Activated CD8-positive, alpha-beta memory T cell treated with anti-CD3 and anti-CD28 coated beads for 4 hours (primary cell): ENCODE results near the gene SYTL2.
"Not testable (repeated sequence)": the region's sequence is repeated elsewhere in the genome, so short reads cannot be mapped to it uniquely, and the experiment has no call there.

Experiments used
- DNase-seq, 2 donors: peaks; one replicate each; pipeline ENCODE4 v3.0.0-alpha.2; 2020; ENCODE audit warnings: low read depth in 2 of 2

The SYTL2 gene

DNA sequence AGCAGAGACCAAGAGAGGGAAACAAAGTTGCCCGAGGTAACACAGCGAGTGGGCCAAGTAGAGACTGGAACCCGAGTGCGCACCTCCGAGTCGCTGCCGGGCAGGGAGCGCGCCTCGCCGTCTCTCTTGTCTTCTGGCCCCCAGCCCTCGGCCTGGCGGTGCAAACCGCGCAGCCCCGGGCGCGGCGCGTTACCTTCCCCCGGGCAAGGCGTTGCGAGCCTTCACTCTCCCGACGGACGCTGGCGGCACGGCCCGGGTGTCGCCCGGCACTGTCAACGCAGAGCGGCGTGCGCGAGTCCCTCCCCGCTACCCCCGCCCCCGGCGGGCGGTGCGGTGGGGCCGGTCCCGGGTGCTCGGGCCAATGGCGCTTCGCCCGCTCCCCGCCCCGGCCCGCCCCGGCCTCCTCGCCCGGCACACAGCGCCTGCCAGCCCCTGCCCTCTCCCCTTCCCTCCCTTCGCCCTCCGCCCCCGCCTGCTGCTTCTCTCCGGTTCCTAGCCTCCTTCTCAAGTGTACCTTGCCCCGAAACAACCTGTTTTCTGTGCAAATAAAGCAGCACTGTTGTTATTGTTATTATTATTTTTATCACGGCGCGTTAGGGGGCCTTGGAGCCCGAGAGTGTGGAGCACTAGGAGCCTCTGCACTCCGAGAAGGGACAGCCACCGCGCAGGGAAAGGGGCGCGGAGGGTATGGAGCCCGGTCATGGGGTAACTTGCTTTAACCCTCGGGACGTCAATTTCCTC lies at the start of gene SYTL2:
Gene SYTL2 (minus strand): TSS at position 271 of the 741 bp plus-strand sequence. CDS start 53,416 bp downstream, outside the sequence.
- DNase-seq = peak; percentile 49 to 55

DNA sequence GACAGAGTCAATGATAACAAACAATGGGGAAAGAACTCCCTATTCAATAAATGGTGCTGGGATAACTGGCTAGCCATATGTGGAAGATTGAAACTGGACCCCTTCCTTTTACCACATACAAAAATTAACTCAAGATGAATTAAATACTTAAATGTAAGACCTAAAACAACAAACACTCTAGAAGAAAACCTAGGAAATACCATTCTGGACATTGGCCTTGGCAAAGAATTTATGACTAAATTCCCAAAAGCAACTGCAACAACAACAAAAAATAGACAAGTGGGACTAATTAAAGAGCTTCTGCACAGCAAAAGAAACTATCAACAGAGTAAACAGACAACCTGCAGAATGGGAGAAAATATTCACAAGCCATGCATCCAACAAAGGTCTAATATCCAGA lies 48.6 kb upstream of the SYTL2 start:
- DNase-seq = not testable (repeated sequence)

- DNase-seq = no peak
Observed at GRCh38 chr11:85857098-85857497, 46.2 kb upstream of the SYTL2 start.

- DNase-seq = no peak
Observed at GRCh38 chr11:85855341-85855656, 44.4 kb upstream of the SYTL2 start, which contains the start of gene CCDC83. CCDC83 (plus strand) TSS chr11:85855383; CDS start chr11:85865124, 9,741 bp downstream.

DNA sequence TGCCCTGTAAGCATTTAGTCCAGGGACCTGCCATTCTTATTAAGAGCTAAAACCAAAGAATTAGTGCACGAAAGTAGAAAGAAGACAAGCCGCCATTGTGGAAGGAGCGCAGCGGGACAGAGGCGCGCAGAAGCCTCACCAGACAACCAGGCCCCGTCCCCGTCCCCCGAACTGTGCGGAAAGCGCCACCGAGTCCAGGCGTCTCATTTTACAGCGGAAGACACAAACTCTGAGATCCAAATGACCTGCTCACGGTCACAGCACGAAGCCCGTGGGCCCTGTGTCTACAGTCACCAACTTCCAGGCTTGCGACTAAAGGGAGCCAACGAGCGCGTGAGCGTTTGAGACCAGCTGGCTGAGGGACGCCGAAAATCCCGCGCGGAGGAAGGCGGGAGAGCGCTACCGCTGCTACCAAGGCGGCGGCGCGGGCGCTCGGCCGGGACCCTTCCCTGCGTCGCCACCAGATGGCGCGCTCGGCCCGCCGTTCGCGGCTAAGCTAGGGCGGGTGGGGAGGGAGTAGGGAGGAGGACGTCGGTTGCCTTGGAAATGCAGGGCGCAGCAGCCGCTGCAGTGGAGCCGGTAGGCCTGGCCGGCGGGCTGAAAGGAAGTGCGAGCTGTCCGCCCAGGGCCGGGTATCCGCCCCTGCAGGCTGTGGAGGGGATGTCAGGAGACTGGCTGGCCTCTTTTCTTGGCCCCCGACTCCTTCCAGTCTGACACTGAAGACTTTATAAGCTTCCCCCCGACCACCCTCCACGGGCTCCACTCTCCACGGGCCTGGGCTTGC lies 43.8 kb upstream of the SYTL2 start:
- peak; percentile 75 to 77 for DNase-seq

DNA sequence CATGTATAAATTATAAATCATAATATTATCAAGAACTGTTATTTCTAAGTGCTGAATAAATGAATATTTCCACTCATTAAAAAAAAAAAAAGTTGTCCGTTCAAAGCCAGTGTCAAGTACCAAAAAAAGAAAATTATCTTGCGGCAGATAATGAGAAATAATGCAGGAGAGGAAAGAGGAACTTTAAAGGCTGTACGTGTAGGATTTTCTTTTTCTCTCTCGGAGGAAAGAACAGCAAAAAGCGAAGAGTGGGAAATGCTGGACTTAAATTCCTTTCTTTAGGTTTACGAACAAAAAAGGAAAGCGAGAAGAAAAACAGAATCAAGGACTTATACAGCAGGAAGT lies 43.2 kb upstream of the SYTL2 start:
- no peak for DNase-seq

- DNase-seq = not testable (repeated sequence)
Observed at GRCh38 chr11:85853541-85853940, 42.6 kb upstream of the SYTL2 start.

GRCh38 chr11:85852754-85853153 lies 41.8 kb upstream of the SYTL2 start:
- DNase-seq = not testable (repeated sequence)

DNA sequence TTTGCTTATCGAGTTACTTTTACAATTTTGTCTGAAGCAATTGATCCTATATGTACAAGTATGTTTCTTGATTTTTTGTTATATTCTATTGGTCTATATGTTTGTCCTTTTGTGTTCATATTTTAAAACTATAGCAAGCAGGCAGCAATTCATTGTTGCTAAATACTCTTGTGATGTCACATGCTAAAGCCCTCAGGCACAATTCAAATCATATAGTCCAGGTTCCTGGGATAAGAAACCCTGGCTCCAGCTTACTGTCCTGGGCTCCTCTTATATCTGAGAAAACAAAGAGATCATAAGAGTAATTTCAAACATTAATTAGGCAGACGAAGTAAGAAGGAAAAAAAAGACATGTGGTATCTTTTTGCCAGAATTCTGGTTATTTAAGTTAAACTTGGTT lies 37.6 kb upstream of the SYTL2 start:
- no peak for DNase-seq

GRCh38 chr11:85848006-85848405 lies 37.1 kb upstream of the SYTL2 start:
- DNase-seq = no peak

DNA sequence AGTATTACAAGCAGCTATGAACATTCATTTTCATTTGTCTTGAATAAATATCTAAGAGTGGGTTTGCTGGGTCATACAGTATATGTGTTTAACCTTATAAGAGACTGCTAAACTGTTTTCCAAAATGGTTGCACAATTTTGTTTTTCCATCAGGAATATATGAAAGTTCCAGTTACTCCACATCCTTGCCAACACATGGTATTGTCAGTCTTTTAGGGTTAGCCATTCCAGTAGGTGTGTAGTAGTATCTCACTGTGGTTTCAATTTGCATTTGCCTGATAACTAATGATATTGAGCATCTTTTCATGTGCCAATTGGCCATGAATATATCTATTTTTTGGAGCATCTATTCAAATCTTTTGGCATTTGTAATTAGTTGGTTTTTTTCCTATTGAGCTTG lies 36.5 kb upstream of the SYTL2 start:
- no peak for DNase-seq

GRCh38 chr11:85845124-85845631 lies 34.2 kb upstream of the SYTL2 start:
- no peak for DNase-seq

GRCh38 chr11:85844439-85845123 lies 33.6 kb upstream of the SYTL2 start:
- no peak for DNase-seq

- no peak for DNase-seq
Observed at GRCh38 chr11:85843929-85844328, 33.0 kb upstream of the SYTL2 start.

DNA sequence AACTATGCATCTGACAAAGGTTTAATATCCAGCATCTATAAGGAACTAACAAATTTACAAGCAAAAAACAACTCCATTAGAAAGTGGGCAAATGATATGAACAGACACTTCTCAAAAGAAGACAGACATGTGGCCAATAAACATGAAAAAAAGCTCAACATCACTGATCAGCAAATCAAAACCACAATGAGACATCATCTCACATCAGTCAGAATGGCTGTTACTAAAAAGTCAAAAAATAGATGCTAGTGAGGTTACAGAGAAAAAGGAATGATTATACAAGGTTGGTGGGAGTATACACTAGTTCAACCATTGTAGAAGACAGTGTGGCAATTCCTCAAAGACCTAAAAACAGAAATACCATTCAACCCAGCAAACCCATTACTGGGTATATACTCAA lies 30.0 kb upstream of the SYTL2 start:
- DNase-seq = not testable (repeated sequence)

- DNase-seq = no peak
Observed at GRCh38 chr11:85835729-85836128, 24.8 kb upstream of the SYTL2 start.

GRCh38 chr11:85835263-85835662 lies 24.3 kb upstream of the SYTL2 start:
- DNase-seq = no peak

- DNase-seq = no peak
Observed at GRCh38 chr11:85831050-85831449, 20.1 kb upstream of the SYTL2 start.

DNA sequence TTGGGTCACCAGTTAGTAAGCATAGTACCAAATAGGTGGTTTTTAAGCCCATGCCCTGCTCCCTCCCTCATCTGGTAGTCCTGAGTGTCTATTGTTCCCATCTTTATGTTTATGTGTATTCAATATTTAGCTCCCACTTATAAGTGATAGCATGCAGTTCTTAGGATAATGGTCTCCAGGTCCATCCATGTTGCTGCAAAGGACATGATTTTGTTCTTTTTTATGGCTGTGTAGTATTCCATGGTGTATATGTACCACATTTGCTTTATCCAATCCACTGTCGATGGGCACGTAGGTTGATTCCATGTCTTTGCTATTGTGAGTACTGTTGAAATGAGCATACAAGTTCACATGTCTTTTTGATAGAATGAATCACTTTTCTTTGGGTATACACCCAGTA lies 18.2 kb upstream of the SYTL2 start:
- no peak for DNase-seq

GRCh38 chr11:85828640-85828978 lies 17.7 kb upstream of the SYTL2 start:
- DNase-seq = no peak

DNA sequence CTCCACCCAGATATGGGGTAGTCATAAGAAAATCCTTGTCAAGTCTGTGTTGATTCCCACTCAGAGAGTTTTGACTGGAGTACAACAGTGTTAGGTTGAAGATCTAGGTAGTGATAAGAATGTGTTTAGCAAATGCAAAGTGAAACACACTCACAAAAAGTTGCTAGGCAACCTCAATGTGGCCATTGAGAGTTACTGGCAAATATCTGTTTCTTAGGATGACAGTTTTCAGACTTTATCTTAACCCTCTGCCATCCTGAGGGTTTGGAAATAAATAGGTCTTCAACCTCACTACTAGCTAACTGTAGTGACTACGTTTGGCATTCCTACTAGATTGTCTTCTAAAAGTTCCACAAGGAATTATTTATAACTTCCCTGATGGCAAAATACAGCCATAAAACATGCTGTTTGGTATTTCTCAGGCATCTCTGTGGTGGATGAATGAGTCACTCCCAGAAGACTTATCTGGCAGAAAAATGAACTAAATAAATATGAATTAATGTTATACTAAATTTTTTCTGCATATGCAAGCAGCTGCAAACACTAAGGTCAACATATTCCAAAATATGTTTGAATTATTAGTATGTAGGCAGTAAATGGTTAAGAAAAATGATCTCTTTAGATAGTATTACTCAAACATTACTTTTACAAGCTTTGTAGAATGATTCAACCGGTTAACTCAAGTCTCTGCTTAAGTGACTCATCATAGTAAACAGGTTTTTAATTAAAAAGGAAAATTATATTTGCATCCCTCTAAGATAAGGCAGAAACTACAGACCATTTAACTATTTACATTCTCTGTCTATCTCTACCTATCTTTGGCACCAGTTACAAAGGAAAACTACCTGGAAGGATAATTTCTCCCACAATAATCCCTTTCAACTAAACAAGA lies 17.1 kb upstream of the SYTL2 start:
- DNase-seq = no peak
